K562 (cell line): ENCODE data around the gene PI16. TPM values are rescaled to one million over a fixed set of nuclear protein-coding genes. Genes with fewer than 3 reads are reported as not detected.
A peak's percentile ranks its signal among the peaks of the same experiment; 100 is the strongest.

Experiments used
- CHCHD3 ChIP-seq: fragments of 250-450 bp; sonication (Bioruptor Pico); IDR thresholded peaks from 2 replicates; pipeline ENCODE4 v2.1.2; 2022; ENCODE audit warnings: mild to moderate bottlenecking
- E2F8 ChIP-seq: fragments of 450-650 bp; IDR thresholded peaks from 2 replicates; pipeline ENCODE4 v1.7.1; 2018; ENCODE audit warnings: mild to moderate bottlenecking, low read depth; ENCODE audit not compliant: partially characterized antibody
- E4F1 ChIP-seq: fragments of 250-450 bp; sonication (Bioruptor Pico); IDR thresholded peaks from 2 replicates; pipeline ENCODE4 v1.5.0; 2021; ENCODE audit warnings: mild to moderate bottlenecking, borderline replicate concordance
- ETV1 ChIP-seq: fragments of 450-650 bp; conservative IDR thresholded peaks from 2 replicates; pipeline ENCODE4 v1.6.1; 2016; ENCODE audit warnings: missing genetic modification characterization, control low read depth, low read depth, missing compliant biosample characterization
- GABPA ChIP-seq: fragments of 200-800 bp; sonication (Bioruptor generic); conservative IDR thresholded peaks from 2 replicates; pipeline ENCODE4 v1.6.1; 2016; ENCODE audit warnings: low read depth, missing genetic modification characterization, missing compliant biosample characterization
- KLF6 ChIP-seq: fragments of 250-450 bp; sonication (Bioruptor Pico); IDR thresholded peaks from 2 replicates; pipeline ENCODE4 v1.4.0; 2020; ENCODE audit warnings: mild to moderate bottlenecking, moderate library complexity, borderline replicate concordance
- MLX ChIP-seq, 2 experiments: fragments of 450-650 bp in 1 of 2; sonication (generic) in 1 of 2; formaldehyde crosslinking; conservative IDR thresholded peaks; 2 replicates each; pipeline versions ENCODE4 v1.4.0 to v1.8.1; 2020 to 2022; ENCODE audit warnings: mild to moderate bottlenecking in 1 of 2, missing genetic modification reagents in 1 of 2
- NCOA4 ChIP-seq: fragments of 450-650 bp; IDR thresholded peaks from 2 replicates; pipeline ENCODE4 v1.6.1; 2018; ENCODE audit warnings: mild to moderate bottlenecking; ENCODE audit not compliant: partially characterized antibody
- SMAD3 ChIP-seq: fragments of 450-650 bp; formaldehyde crosslinking; conservative IDR thresholded peaks from 2 replicates; pipeline ENCODE4 v1.4.0; 2020; ENCODE audit warnings: mild to moderate bottlenecking
- U2AF1 ChIP-seq: fragments of 200-400 bp; formaldehyde crosslinking; optimal IDR thresholded peaks from 2 replicates; pipeline ENCODE3; 2017; ENCODE audit warnings: mild to moderate bottlenecking, low read depth, low read length, moderate library complexity
- ZNF592 ChIP-seq: fragments of 450-650 bp; IDR thresholded peaks from 2 replicates; pipeline ENCODE4 v1.6.1; 2017; ENCODE audit warnings: antibody characterized with exemption, mild to moderate bottlenecking
- ZNF695 ChIP-seq: fragments of 450-650 bp; formaldehyde crosslinking; IDR thresholded peaks from 2 replicates; pipeline ENCODE4 v1.4.0; 2020; ENCODE audit warnings: mild to moderate bottlenecking, moderate library complexity
- ZNF77 ChIP-seq: fragments of 250-450 bp; sonication (Bioruptor Pico); IDR thresholded peaks from 2 replicates; pipeline ENCODE4 v1.5.0; 2020
- polyA plus RNA-seq, 8 experiments: library from polyadenylated mRNA; depleted of rRNA in 4 of 8; stranded (reverse) in 5 of 8; unstranded in 3 of 8; fragments of >200 nt; fragmentation: Nextera tagmentation in 2 of 8; fragmentation: Illumina TruSeq in 1 of 8; extraction: Ambion mirVana in 2 of 8; extraction: Trizol in 1 of 8; gene quantifications; 2 replicates each; pipeline versions ENCODE4 v1.2.1 to v1.2.3, GENCODE V29; 2011 to 2014; ENCODE audit warnings: inconsistent platforms in 1 of 8, missing spikeins in 1 of 8
- total RNA-seq, 7 experiments: library from RNA; depleted of rRNA in 6 of 7; stranded (reverse); fragments of >200 nt in 6 of 7; fragmentation: Illumina TruSeq in 2 of 7; extraction: Trizol in 2 of 7; gene quantifications; 2 replicates each; pipeline versions ENCODE4 v1.2.1 to v1.2.3, GENCODE V29; 2011 to 2021; ENCODE audit warnings: low replicate concordance in 1 of 7
- TF ChIP-seq, protein P1 (sequence below): fragments of 450-650 bp; IDR thresholded peaks from 2 replicates; pipeline ENCODE4 v1.6.1; 2017; ENCODE audit warnings: mild to moderate bottlenecking, moderate library complexity

PI16 gene
- total and polyA plus RNA-seq, 9 of the 15 experiments (the other 6 are each of a cell fraction or from before 2014, with no cell fraction given): 0.06 to 0.18 TPM; not detected in 7

GRCh38 chr6:36927691-36928546 is 26.6 kb upstream of the PI16 start (continued):
- TF ChIP-seq ZNF592 (no peak), MLX (CRISPR knock-in tag; conservative IDR thresholded peaks at IDR 0.05) (no peak), ETV1 (no peak), SMAD3 (CRISPR knock-in tag) (no peak), CHCHD3 (CRISPR knock-in tag) (no peak), U2AF1 (no peak), NCOA4 (no peak), GABPA (tag) (no peak), ZNF695 (CRISPR knock-in tag) (no peak), KLF6 (CRISPR knock-in tag) (no peak), E4F1 (CRISPR knock-in tag) (no peak), ZNF77 (CRISPR knock-in tag) (no peak), E2F8 (peak; percentile 14)
- TF ChIP-seq, protein P1, sequence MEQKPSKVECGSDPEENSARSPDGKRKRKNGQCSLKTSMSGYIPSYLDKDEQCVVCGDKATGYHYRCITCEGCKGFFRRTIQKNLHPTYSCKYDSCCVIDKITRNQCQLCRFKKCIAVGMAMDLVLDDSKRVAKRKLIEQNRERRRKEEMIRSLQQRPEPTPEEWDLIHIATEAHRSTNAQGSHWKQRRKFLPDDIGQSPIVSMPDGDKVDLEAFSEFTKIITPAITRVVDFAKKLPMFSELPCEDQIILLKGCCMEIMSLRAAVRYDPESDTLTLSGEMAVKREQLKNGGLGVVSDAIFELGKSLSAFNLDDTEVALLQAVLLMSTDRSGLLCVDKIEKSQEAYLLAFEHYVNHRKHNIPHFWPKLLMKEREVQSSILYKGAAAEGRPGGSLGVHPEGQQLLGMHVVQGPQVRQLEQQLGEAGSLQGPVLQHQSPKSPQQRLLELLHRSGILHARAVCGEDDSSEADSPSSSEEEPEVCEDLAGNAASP: no peak
